T follicular helper cell (primary cell): ENCODE results near the gene WASL.
"Not testable (repeated sequence)": the region's sequence is repeated elsewhere in the genome, so short reads cannot be mapped to it uniquely, and the experiment has no call there.

Source experiments
- DNase-seq: peaks from one replicate; pipeline ENCODE4 v3.0.0-alpha.2; 2020; ENCODE audit warnings: low read depth

WASL gene

DNA sequence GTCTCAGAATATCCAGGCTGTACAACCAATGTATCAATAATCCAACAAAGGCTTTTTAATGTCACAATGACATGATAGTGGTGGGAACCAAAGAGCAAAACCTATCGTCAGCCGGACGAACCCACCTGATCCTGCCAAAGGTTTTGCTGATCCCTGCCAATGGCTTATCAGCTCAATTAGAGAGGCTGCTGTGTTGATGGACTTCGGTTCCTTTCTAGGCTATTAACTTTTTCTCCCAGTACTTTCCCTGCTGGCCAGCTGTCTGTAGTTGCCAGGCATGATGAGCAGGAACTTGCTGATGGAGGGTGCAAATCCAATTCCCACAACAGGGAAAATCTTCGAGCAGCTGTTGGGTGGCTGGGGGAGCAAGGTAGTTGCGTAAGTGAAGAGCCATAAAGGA is 90.8 kb downstream of the WASL start:
- DNase-seq = no peak

GRCh38 chr7:123657304-123657685 is 91.5 kb downstream of the WASL start:
- DNase-seq = no peak

DNA sequence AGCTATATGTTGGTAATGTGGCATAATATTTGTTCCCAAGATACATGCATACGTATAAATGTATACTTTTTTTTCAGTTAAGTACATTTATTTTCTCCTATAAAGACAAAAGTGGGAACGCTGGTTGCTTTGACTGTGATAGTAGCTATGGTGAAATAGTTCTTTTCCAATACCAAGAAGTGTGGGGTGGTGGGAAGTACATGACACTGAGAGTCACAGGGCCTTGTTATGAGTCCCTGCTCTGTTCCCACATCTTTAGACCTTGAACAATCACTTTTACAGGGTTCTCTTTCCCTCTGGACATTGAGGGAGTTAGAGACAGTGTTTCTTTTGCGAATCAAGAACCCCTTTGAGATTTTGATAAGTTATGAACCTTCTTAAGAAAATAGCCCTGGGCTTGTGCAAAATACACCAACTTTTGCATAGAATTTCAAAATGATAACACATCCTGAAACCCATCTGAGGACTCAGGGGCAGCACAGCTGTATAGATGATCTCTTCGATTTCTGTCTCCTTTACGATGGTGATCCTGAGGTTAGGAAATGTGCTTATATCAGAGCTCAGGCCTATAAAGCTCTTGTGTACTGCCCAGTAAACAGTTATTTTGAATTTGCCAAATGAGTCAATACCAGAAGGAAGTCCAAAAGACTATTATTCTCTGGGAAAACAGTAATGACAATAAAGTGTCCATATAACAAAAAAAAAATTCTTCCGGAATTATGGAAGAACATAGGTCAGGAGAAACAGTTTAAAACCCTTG is 92.1 kb downstream of the WASL start:
- no peak for DNase-seq

GRCh38 chr7:123655614-123656013 is 93.2 kb downstream of the WASL start, which contains the start of gene LMOD2:
TSS of gene LMOD2 (plus strand) at chr7:123655866. CDS start at chr7:123655964, 98 bp downstream.
- no peak for DNase-seq

- no peak for DNase-seq
Observed at GRCh38 chr7:123653162-123653561, 95.6 kb downstream of the WASL start.

DNA sequence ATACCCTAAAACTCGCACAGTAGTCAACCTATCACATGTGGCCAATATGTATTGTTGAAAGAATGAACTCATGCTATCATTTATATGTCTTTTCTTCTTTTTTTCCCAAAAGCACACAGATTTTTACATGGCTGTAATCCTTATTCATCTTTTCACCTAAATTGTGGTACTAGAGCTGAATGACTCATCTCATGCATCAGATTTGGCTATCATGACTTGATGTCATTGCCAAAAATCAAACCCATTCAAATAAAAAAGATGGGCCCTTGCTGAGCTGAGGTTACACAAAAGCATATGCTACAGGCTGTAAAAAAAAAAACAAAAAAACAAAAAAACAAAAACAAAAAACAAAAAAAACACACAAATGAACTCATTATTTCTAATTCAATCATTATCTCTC is 96.4 kb downstream of the WASL start:
- DNase-seq = no peak

GRCh38 chr7:123650595-123650994 is 98.2 kb downstream of the WASL start:
- no peak for DNase-seq

GRCh38 chr7:123649964-123650363 is 98.8 kb downstream of the WASL start:
- DNase-seq = no peak

DNA sequence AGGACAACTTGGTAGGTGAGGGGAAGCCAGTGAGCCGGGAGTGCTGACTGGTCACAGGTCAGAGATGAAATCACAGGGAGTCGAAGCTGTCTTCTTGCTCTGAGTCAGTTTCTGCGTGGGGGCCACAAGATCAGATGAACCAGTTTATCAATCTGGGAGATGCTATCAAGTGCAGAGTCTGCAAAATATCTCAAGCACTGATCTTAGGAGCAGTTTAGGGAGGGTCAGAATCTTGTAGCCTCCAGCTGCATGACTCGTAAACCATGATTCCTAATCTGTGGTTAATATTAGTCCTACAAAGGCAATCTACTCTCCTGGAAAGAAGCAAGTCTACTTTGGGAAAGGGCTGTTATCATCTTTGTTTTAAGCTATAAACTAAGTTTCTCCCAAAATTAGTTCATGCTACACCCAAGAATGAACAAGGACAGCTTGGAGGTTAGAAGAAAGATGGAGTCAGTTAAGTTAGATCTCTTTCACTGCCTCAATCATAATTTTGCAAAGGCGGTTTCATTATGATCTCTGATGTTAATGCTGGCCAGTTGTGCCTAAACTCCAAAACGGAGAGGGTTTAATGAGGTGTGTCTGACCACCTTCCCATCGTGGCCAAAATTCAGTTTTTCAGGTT is 101.6 kb downstream of the WASL start:
- no peak for DNase-seq

GRCh38 chr7:123645516-123645915 is 103.3 kb downstream of the WASL start:
- no peak for DNase-seq

DNA sequence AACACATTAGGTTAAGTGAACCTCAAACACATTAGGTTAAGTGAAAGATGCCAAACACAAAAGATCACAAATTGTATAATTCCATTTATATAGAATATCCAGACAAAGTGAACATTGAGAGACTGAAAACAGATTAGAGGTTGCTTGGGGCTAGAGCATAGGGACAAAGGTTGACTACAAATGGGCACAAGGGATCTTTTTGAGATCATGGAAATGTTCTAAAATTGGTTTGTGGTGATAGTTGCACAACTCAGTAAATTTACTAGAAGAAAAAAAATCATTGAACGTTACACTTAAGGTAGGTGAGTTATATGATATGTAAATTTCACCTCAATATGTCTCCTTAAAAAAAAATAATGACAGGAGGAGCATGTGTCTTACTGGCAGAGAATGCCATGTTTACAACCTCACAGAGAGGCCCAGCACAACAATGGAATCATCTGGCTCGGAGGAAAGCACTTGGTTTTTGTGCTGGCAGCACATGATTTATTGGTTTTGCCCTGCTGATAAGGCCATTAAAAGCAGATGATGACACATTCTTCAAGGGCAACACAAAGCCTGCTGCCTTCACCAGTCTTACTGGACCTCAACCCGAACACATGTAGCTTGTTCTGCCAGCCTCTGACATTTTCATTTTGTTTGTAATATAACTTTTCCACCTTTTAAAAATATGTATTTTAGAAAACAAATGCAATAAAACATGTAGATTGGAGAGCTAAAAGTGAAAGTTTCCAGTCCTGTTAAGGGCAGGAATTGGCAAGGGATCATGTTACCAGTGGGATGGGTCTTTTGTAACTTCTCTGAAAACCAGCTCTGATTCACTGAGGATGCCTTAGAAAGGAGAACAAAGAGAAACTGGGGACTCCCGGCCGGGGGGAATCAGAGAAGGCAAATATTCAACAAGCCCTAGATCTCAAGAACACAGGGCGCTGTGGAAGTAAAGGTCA is 105.0 kb downstream of the WASL start:
- no peak for DNase-seq

- DNase-seq = no peak
Observed at GRCh38 chr7:123641901-123642300, 106.9 kb downstream of the WASL start.

GRCh38 chr7:123640583-123640982 is 108.2 kb downstream of the WASL start:
- no peak for DNase-seq

- no peak for DNase-seq
Observed at GRCh38 chr7:123639631-123640030, 109.2 kb downstream of the WASL start.

DNA sequence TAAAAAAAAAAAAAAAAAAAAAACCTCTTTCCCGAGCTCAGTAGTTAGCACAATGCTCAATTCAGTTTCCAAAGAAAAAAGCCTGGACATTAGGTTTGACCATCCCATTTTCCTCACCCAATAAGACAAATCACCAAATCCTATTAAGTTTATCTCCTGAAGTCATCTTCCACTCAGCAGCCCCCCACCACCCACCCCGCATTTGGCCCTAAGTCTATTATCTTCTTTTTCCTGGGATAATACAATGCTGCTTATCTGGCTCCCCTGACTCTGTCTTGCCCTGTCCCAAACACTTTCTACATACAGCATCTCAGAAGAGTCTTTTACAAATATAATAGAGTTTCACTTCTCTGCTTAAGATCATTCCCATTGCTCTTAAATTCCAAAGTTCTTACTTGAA is 110.9 kb downstream of the WASL start:
- DNase-seq = no peak

DNA sequence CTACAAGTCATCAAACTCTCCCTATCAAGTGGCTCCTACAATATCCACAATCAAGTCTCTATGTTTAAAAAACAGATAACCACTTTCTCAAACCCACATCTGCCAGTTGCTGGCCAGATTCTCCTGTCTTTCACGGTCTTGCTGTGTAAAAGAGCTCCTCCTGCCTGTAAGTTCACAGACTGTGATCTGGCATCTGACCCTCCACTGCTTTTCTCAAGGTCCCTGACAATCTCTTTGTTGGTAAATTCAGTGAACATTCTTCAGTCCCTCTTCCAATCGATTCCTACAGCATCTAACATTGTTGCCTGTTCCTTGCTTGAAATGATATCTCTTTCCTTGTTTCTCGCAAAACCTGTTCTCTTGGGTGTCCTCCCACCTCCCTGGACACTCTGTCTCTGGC is 111.6 kb downstream of the WASL start:
- no peak for DNase-seq

GRCh38 chr7:123635551-123636359 is 113.0 kb downstream of the WASL start:
- no peak for DNase-seq

DNA sequence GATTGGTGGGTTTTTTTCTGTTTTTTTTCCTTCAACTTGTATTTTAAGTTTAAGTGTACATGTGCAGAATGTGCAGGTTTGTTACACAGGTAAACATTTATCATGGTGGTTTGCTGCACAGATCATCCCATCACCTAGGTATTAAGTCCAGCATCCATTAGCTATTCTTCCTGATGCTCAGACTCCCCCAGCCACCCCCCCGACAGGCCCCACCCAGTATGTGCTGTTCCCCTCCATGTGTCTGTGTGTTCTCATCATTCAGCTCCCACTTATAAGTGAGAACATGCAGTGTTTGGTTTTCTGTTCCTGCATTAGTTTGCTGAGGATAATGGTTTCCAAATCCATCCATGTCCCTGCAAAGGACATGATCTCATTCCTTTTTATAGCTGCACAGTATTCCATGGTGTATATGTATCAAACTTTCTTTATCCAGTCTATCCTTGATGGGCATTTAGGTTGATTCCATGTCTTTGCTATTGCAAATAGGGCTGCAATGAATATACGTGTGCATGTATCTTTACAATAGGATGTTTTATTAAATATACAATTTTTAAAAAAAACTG is 114.7 kb downstream of the WASL start:
- DNase-seq = not testable (repeated sequence)

DNA sequence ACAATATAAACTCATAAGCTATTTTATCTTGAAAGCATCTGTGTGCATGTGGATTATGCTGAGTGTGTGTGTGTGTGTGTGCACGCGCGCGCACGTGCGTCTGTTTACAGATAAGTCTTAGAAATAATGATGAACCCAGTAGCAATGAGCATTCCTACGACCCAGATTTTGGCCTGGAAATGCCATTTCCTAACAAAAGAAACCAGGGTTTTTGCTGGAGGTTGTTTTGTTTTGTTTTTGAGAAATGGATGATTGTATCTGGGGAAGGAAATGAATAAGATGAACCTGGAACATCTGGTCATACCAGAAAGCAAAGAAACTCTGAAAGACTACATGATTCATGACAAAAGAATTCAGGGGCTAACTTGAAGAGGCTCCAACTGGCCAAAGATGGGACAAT is 115.2 kb downstream of the WASL start:
- DNase-seq = no peak

- DNase-seq = no peak
Observed at GRCh38 chr7:123632808-123633207, 116.0 kb downstream of the WASL start.
